GM18909 (cell line): ENCODE data around the gene MTNR1A.
"Not testable (repeated sequence)": the region's sequence is repeated elsewhere in the genome, so short reads cannot be mapped to it uniquely, and the experiment has no call there.

ENCODE experiments used
- ATAC-seq: cut with Tn5 transposase; IDR thresholded peaks from one replicate; pipeline ENCODE4 v1.9.1; 2021; ENCODE audit warnings: mild to moderate bottlenecking; ENCODE audit not compliant: unreplicated experiment, poor library complexity

MTNR1A gene

DNA sequence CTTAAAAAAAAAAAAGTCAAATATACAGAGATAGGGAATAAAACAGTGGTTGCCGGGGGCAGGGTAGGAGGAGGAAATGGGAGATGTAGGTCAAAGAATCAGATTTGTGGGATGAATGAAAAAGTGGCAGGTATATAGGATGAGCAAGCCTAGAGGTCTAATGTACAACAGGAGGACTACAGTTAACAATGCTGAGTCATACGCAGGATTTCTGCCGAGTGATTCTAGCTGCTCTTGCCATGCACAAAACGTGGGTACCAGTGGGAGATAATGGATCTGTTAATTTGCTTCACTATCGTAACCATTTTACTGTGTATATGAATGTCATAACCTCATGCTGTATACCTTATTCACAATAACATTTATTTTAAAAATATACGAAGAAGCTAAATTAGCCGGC is 10.7 kb upstream of the MTNR1A start:
- ATAC-seq = no peak

DNA sequence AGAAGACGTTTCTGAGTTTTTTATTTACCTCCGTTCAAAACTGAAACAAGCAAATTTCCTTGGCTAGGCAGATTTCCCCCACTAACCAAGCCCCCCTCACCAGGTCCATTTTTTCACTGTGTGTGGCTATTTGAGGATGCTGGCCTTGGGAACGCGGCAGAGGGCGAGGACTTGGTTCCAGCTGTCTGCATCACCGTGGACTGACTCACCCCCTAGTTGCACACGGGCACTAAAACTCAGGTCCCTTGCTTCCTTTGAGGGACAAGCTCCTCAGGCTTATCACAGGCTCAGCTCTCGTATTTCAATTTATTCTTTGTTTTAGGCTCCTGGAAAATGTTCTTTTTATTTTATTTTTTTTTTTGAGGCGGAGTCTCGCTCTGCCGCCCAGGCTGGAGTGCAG is 8.4 kb upstream of the MTNR1A start:
- no peak for ATAC-seq

DNA sequence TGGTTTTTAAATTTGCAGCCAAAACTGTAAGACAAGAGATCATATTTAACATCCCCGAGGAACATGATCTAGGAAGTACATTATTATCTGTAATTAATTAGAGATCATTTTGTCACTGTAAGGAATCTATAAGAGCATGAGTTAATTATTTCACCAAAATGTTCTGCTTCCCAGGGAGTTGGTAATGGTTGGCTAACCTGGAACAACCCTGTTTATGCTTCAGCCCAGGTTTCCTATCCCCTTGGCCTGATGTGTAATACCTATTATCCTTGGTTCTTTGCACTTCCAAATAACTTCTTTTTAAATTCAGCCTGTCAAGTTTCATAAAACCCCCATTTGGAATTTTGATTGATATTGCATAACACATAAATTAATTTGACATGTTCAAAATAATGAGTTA is 6.4 kb upstream of the MTNR1A start:
- no peak for ATAC-seq

DNA sequence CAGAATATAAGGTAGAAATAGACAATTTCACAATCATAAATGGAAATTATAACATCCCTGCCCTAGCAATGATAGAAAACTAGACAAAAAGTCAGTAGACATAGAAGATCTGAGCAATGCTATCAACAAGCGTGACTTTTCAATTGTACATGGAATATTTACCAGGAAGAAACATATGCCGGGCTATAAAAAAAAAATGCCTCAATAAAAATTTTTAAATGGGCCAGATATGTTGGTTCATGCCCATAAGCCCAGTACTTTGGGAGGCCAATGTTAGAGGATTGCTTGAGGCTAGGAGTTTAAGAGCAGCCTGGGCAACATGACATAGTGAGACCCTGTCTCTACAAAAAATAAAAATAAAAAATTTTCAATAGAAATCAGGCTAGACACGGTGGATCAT is 5.3 kb upstream of the MTNR1A start:
- ATAC-seq = no peak

DNA sequence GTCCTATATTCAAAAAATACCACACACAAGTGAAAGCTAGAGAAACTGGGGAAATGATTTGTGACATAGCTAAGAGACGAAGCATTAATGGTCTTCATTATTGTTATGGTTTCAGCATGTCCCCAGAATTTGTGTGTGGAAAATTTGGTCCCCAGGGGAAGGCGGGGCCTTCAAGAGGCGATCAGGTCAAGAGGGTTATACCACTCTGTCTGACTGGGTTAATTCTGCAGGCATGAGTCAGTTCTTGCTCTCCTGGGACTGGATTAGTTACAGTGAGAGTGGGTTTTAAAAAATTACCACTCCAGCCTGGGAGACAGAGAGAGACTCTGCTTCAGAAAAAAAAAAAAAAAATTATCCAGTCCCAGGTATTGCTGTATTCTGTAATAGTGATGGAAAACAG is 2.1 kb upstream of the MTNR1A start:
- no peak for ATAC-seq

DNA sequence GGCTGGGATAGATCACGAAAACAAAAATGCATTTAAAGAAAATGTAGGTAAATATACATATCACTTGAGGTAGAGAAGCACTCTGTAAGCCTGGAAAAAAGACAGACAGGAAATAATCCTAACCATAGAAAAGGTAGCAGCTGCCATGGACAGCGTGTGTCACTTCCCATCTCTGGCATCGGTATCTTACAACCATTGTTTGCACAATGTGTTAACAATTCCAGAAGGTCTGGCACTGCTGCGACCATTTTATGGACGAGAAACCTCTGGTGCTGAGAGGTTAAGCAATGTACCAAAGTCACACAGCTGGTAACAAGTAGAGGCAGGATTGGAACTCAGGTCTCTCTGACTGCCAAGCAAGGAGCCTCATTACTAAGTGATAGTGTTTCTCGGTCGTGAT is 1.7 kb upstream of the MTNR1A start:
- ATAC-seq = no peak

DNA sequence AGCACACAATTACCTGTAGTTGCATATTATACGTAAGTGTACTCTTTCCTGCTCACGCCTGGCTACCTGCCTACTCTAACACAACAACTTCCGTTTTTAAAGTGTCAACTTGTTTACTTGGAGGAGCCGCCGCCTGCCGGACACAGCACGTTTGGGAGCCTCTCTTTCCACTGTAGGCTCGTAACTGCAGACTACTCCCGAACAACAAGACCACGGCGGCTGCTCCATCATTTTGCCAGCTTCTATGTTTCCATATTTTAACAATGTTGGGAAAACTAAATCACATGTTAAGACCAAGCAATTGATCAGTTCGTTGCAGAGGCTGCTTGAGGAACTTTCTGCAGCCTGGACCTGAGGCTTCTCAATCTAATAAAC is 841 bp downstream of the MTNR1A start:
- no peak for ATAC-seq

DNA sequence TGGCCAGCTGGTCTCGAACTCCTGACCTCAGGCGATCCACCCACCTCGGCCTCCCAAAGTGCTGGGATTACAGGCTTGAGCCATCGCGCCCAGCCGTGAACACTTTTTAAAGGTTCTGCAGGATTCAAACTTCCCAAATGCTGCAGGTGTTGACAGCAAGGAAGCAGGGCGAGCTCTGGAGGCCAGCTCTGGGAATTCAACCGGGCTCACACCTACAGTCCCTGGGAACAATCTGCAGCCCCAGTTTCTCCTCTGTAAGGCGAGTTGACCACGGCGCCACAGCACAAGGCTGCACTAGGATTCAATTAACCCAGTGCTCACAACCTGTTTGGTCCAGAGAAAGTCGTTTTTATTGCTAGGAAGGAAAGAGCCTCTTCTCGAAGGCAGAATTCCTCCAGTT is 1.6 kb downstream of the MTNR1A start:
- ATAC-seq = no peak

DNA sequence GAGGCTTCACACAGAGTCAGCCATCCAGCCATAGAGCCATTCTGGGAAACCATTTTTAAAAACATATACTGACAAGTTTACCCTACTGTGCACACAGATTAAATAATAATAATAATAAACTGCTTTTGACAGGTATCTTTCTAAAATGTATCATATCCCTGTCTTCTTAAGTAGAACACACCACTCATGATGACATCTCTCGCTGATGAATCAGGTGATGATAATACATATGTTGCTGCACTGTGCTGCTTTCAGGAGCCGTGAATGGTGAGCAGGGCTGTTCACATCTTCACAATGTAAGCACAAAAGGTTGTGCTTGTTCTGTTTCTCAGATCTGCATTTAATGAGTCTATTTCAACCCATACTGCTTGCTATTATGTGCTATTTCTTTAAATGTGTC is 3.5 kb downstream of the MTNR1A start:
- no peak for ATAC-seq

DNA sequence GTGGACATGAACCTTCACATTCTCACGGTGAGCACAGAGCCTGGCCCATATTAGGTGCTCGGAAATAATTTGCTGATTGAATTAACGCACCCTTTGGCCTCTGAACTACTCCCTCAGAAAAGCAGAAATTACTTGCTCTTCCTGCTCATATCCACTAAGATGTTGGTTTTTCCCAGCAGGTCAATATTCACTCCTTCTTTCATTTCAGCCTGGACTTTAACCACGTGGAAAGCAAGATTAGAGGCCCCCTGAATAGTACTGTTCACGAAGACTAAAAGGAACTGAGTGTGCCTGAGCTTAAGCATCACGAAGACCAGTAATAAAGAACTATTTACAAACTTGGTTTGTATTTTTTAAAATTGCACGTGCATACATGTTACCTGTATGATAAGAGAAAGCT is 9.9 kb downstream of the MTNR1A start:
- ATAC-seq = no peak

DNA sequence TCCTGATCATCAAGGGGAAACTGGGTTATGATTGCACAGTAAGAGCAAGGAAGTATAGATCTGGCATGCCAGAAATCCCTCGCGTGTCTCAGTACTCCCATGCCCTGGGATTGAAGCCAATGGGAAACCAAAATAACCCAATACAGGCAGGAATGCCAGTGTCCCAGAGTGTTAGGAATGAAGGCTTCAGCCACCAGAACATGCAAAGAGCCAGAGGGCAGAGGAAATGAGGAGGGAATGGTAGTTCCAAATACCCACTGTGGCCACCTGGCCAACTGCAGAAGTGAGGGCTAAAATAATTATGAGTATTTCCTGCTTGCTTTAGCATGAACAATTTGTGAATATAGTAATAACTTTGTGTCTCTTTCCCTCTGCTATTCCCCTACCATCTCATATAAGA is 12.2 kb downstream of the MTNR1A start:
- no peak for ATAC-seq

DNA sequence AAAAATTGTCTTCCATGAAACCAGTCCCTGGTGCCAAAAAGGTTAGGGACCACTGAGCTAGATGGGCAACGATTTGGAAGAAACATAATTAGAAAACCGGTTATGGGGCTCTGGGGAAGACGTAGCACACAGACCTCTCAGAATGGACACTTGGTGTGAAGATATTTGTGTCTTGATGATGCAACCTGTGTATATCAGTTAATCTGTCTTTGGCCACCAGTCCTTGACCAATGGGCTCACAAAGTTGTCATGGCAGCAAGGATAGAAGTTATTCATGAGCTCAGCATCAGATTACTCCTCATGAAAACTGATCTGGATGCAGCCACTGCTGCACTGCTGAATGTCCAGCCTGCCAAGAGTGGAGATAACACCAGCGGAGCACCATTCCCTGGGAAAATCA is 13.6 kb downstream of the MTNR1A start:
- ATAC-seq = no peak

DNA sequence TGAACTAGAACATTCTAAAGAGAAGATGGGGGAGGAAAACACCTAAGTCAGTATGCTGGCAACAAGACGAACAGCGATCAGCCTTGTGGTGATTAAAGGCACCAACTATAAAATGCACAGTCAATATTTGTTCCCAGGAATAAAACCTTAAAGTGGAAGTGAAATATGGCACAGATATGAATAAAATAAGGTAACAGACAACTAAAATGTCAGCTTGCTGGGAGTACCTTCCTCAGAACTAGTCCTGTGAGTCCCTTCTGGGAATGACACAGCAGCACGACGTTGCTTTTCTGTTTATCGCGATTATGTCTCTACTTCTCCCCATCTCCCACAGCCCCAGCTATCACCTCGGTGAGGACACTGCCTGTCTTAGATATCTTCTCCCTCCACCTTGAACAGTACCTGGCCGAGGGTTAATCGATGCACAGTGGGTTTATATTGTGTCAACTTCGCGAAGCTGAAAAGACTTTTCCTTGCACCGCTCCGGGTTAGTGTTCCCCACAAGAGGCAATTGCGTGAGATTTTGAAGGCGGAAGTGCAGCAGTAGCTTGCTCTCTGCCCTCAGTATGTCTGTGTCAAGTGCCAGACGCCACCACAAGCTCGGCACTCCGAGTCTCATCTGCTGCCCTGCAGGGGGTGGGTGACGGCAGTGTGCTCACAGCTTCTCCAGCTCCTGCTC is 17.4 kb downstream of the MTNR1A start:
- ATAC-seq = no peak

DNA sequence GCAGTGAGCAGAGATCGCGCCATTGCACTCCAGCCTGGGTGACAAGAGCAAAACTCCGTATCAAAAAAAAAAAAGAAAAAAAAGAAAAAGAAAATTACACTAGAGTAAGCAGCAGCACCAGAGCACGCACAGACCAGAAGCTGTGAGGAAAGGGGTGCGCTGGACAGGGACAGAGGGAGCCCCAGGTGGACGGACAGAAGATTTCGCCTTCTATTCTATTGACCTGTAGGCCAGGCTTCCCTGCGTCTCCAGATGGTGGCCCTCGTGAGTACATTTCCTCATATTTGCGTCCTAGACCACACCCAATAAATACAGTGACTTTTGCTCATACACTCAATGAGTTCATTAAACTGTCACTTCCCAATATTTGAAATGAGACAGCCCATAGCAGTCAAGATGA is 19.1 kb downstream of the MTNR1A start:
- ATAC-seq = no peak

DNA sequence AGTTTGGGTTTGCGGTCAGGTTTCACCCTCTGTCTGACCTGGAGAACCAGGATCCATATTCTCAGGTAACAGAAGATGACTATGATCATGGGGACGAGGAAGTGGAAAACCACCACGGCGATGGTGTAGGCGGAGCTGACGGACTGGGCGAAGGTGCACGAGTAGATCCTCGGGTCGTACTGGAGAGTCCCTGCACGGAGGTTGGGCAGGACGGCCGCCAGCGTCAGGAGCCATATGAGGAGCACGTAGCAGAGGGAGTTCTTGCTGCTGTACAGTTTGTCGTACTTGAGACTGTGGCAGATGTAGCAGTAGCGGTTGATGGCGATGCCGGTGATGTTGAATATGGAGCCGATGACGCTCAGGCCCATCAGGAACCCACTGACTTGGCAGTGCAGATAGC is 21.3 kb downstream of the MTNR1A start:
- ATAC-seq = no peak

DNA sequence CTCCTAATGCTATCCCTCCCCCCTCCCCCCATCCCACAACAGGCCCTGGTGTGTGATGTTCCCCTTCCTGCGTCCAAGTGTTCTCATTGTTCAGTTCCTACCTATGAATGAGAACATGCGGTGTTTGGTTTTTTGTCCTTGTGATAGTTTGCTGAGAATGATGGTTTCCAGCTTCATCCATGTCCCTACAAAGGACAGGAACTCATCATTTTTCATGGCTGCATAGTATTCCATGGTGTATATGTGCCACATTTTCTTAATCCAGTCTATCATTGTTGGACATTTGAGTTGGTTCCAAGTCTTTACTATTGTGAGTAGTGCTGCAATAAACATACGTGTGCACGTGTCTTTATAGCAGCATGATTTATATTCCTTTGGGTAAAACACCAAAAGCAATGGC is 31.4 kb downstream of the MTNR1A start:
- ATAC-seq = not testable (repeated sequence)

DNA sequence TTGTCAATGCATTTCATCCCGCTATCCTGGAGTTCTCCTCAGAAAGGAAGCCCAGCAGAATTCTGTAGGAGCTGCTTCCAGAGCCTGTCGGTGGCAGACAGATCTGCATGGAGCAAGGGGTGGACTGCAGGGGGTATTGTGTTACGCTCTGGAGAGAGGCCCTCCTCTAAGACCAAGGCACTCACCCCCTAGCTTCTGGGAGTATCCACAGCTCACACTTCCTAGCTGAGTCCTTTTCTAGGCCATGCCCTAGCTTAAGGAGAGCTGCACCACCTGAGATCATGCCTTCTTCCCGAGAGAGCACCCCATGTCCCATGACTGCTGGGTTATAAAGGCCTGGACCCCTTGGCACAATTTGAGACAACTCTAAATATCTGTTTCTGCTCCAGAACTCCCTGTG is 39.1 kb downstream of the MTNR1A start:
- ATAC-seq = no peak

DNA sequence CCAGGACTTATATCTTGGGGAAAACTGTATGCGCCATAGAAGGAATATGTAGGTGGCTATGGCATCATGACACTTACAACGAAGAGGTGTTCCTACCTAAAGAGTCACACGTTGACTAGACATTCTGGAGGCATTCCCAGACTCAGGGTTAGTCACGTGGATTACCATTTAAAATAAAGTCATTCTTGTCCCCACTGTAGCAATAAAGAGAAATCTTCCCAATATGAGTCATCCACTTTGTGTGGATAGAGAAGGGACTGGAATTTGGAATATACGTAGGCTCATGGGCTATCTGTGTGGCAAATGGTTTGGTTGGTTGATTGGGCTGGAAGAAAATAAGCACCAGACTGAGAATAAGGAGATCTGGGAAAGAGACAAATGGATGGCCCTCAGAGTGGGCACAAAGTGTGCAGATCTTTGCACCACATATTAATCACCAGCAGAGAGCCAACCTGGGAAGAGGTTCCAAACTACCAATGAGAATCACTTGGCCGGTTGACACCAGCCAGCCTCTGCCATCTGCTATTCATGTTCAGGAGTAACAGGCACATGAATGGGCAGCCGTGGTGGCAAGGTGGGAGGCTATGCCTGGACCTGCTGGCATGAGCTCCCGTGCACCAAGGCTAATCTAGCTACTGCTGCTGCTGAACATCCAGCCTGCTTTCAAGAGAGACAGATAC is 41.0 kb downstream of the MTNR1A start:
- ATAC-seq = no peak

DNA sequence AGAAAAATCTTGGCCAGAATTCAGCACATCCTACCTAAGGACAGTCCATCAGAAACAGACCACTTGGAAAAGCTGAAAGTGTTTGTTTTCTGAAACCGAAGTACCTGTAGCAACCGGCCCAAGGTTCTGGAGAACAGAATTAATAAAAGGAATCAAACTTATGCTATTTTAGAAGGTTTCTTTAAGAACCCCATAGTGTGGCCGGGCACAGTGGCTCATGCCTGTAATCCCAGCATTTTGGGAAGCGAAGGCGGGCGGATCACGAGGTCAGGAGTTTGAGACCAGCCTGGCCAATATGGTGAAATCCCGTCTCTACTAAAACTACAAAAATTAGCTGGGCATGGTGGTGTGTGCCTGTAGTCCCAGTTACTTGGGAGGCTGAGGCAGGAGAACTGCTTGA is 50.6 kb downstream of the MTNR1A start:
- ATAC-seq = not testable (repeated sequence)

DNA sequence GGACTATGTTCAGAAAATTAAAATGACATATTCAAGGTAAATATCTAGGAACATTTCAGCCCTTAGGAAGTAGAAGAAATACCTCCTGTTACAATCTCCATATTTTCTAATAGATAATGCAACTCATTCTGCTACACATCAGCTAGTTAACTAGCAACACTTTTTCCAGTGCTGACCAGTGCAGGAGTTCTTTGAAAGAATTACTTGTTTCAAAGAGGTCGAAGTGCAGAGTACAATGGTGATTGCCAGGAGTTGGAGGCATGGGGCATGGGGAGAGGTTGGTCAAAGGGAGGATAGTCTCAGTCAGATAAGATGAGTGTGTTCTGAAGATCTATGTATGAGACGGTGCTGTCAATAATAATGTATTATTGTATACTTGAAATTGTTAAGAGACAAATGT is 53.1 kb downstream of the MTNR1A start:
- ATAC-seq = no peak

DNA sequence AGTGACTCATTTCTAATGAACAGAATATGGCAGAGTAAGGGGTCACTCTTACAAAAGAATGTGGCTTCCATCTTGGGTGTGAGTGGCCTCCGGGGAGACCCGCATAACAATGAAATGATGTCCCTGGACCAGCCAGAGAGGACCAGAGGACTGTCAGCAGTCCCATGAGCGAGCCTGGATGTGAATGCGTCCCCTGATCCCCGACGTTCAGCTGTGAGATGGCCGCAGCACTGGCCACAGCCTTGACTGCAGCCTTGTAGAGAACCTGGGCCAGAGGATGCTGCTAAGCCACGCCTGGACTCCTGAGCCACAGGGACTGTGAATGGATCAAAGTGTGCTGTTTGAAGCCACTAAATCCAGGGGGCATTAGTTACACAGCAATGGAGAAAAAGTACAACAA is 53.8 kb downstream of the MTNR1A start:
- ATAC-seq = no peak

DNA sequence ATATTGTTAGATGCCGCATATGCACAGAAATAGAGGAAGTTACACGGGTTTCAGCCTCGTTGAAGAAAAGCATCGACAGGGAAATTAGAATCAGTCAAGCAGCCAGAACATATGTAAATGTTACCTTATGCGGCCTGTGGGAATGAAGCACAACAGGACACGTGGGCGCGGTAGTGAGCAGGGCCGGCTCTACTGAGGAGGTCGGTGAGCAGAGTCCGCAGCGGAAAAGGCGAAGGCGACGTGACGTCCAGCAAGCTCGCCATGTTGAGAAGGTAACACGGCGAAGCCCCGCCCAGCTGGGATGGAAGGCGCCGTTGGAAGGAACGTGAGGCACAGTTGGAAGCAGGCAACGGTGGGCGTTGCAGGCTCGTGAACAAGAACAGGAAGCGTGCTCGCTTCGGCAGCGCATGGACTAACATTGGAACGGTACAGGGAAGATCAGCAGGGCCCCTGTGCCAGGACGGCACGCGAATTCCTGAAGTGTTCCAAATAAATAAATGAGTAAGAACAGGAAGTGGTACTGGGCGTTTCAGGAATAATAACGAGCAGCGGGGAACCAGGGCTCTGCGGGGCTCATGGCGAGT is 54.6 kb downstream of the MTNR1A start:
- no peak for ATAC-seq
